Sigmoid colon (tissue), 4 donors: Measurements from ENCODE around the gene NUDT9.

Source experiments
- CTCF ChIP-seq, 4 experiments: fragments of 450-650 bp in 3 of 4; fragments of 200-600 bp in 1 of 4; IDR thresholded peaks; one replicate each; pipeline ENCODE4 v1.5.1; 2016 to 2019; ENCODE audit warnings: antibody characterized with exemption in 4 of 4, mild to moderate bottlenecking in 3 of 4, moderate library complexity in 2 of 4
- EP300 ChIP-seq, 4 donors: sonication (generic); formaldehyde crosslinking; IDR thresholded peaks; one replicate each; pipeline ENCODE4 v1.6.1; 2017; ENCODE audit warnings: antibody characterized with exemption in 4 of 4
- POLR2A ChIP-seq, 2 donors: fragments of 450-650 bp; IDR thresholded peaks; one replicate each; pipeline ENCODE4 v1.6.1; 2016; ENCODE audit warnings: antibody characterized with exemption in 2 of 2, mild to moderate bottlenecking in 2 of 2, moderate library complexity in 2 of 2
- POLR2AphosphoS5 ChIP-seq, 4 donors: sonication (generic); formaldehyde crosslinking; IDR thresholded peaks; one replicate each; pipeline ENCODE4 v1.6.1; 2017; ENCODE audit warnings: antibody characterized with exemption in 4 of 4

- no peak for TF ChIP-seq POLR2AphosphoS5 (IDR thresholded peaks at IDR 0.05)
- TF ChIP-seq CTCF (IDR thresholded peaks at IDR 0.05), result no peak
- no peak for TF ChIP-seq POLR2A (IDR thresholded peaks at IDR 0.05)
- TF ChIP-seq EP300 (IDR thresholded peaks at IDR 0.05), result no peak
Observed at GRCh38 chr4:87387237-87387636, 35.1 kb upstream of the NUDT9 start.
